HepG2 (cell line): ENCODE measurements around the gene PEX14. TPM values are rescaled to one million over a fixed set of nuclear protein-coding genes. Genes with fewer than 3 reads are reported as not detected.

Experiments
- HMGXB4 ChIP-seq, 2 experiments: sonication (generic) in 1 of 2; formaldehyde crosslinking in 1 of 2; IDR thresholded peaks; 2 replicates each; pipeline versions ENCODE4 v1.4.0 to v1.6.1; 2018 to 2020; ENCODE audit warnings: missing genetic modification reagents in 2 of 2, borderline replicate concordance in 1 of 2, low read depth in 1 of 2, mild to moderate bottlenecking in 1 of 2, missing biosample characterization in 1 of 2
- HNRNPH1 ChIP-seq: fragments of 200-400 bp; formaldehyde crosslinking; optimal IDR thresholded peaks from 2 replicates; pipeline ENCODE3; 2017; ENCODE audit warnings: mild to moderate bottlenecking, low read depth, low read length
- MXD4 ChIP-seq: IDR thresholded peaks from 2 replicates; pipeline ENCODE4 v1.6.1; 2016; ENCODE audit warnings: mild to moderate bottlenecking, missing biosample characterization, missing genetic modification reagents
- MYPOP ChIP-seq: sonication (generic); formaldehyde crosslinking; IDR thresholded peaks from 2 replicates; pipeline ENCODE4 v1.8.1; 2023; ENCODE audit warnings: mild to moderate bottlenecking, moderate library complexity, missing genetic modification reagents
- NFE2 ChIP-seq: sonication (generic); formaldehyde crosslinking; IDR thresholded peaks from 2 replicates; pipeline ENCODE4 v1.4.0; 2020; ENCODE audit warnings: missing genetic modification reagents
- PCBP1 ChIP-seq: fragments of 200-400 bp; formaldehyde crosslinking; IDR thresholded peaks from 2 replicates; pipeline ENCODE4 v1.6.1; 2017; ENCODE audit warnings: mild to moderate bottlenecking, low read depth, low read length, borderline replicate concordance
- PRDM10 ChIP-seq: sonication (generic); formaldehyde crosslinking; IDR thresholded peaks from 2 replicates; pipeline ENCODE4 v1.4.0; 2020; ENCODE audit warnings: low read depth, missing genetic modification reagents
- RARG ChIP-seq: sonication (generic); formaldehyde crosslinking; IDR thresholded peaks from 2 replicates; pipeline ENCODE4 v1.4.0; 2020; ENCODE audit warnings: low read depth, mild to moderate bottlenecking, missing genetic modification reagents
- RELA ChIP-seq: sonication (generic); formaldehyde crosslinking; IDR thresholded peaks from 2 replicates; pipeline ENCODE4 v1.4.0; 2020; ENCODE audit warnings: missing genetic modification reagents
- RFX1 ChIP-seq: fragments of 450-650 bp; IDR thresholded peaks from 2 replicates; pipeline ENCODE4 v1.6.1; 2017
- STAT5B ChIP-seq: sonication (generic); formaldehyde crosslinking; IDR thresholded peaks from 2 replicates; pipeline ENCODE4 v1.4.0; 2020; ENCODE audit warnings: missing genetic modification reagents
- WIZ ChIP-seq: sonication (generic); formaldehyde crosslinking; IDR thresholded peaks from 2 replicates; pipeline ENCODE4 v1.5.1; 2020; ENCODE audit warnings: mild to moderate bottlenecking, missing genetic modification reagents
- ZBTB4 ChIP-seq: sonication (generic); formaldehyde crosslinking; IDR thresholded peaks from 2 replicates; pipeline ENCODE4 v1.4.0; 2020; ENCODE audit warnings: missing genetic modification reagents, mild to moderate bottlenecking, borderline replicate concordance
- ZBTB42 ChIP-seq: sonication (generic); formaldehyde crosslinking; IDR thresholded peaks from 2 replicates; pipeline ENCODE4 v1.5.0; 2020; ENCODE audit warnings: mild to moderate bottlenecking, missing genetic modification reagents
- ZNF121 ChIP-seq: sonication (generic); formaldehyde crosslinking; IDR thresholded peaks from 2 replicates; pipeline ENCODE4 v1.5.0; 2020; ENCODE audit warnings: mild to moderate bottlenecking, missing genetic modification reagents
- ZNF17 ChIP-seq: sonication (generic); formaldehyde crosslinking; IDR thresholded peaks from 2 replicates; pipeline ENCODE4 v1.5.0; 2020; ENCODE audit warnings: mild to moderate bottlenecking, missing genetic modification reagents
- ZNF790 ChIP-seq: sonication (generic); formaldehyde crosslinking; IDR thresholded peaks from 2 replicates; pipeline ENCODE4 v1.8.0; 2022; ENCODE audit warnings: missing genetic modification reagents, mild to moderate bottlenecking, borderline replicate concordance
- ZSCAN21 ChIP-seq: sonication (generic); formaldehyde crosslinking; IDR thresholded peaks from 2 replicates; pipeline ENCODE4 v1.8.0; 2022; ENCODE audit warnings: mild to moderate bottlenecking, missing genetic modification reagents, moderate library complexity, borderline replicate concordance
- ZSCAN30 ChIP-seq: sonication (generic); formaldehyde crosslinking; IDR thresholded peaks from 2 replicates; pipeline ENCODE4 v1.5.0; 2020; ENCODE audit warnings: mild to moderate bottlenecking, missing genetic modification reagents
- polyA plus RNA-seq, 8 experiments: library from polyadenylated mRNA; depleted of rRNA in 3 of 8; stranded (reverse) in 7 of 8; unstranded in 1 of 8; fragments of >200 nt; fragmentation: Illumina TruSeq in 4 of 8; extraction: Trizol in 4 of 8; gene quantifications; 2 replicates each; pipeline versions ENCODE4 v1.2.1 to v1.2.3, GENCODE V29; 2011 to 2016; ENCODE audit warnings: low read depth in 4 of 8, missing spikeins in 1 of 8, mixed read lengths in 1 of 8; ENCODE audit not compliant: insufficient read depth in 1 of 8
- total RNA-seq, 5 experiments: library from RNA; depleted of rRNA; stranded (reverse); fragments of >200 nt; fragmentation: Illumina TruSeq; extraction: Trizol; gene quantifications; 2 replicates each; pipeline ENCODE4 v1.2.3, GENCODE V29; 2016; ENCODE audit warnings: low read depth in 1 of 5

Gene PEX14
- total and polyA plus RNA-seq, 2 of the 13 experiments (the other 11 are each of a cell fraction or from before 2014, with no cell fraction given), result 6.5 to 9.9 TPM

- peak; percentile 32 for TF ChIP-seq ZBTB4 (CRISPR knock-in tag)
- peak; percentile 90 for TF ChIP-seq HMGXB4 (CRISPR knock-in tag; IDR thresholded peaks at IDR 0.05; ENCODE audit: borderline replicate concordance in 1 of 2, low read depth in 1 of 2)
- TF ChIP-seq ZSCAN30 (CRISPR knock-in tag), result no peak
- TF ChIP-seq PCBP1, result no peak
- 0 out of 2 replicates have a peak, but pooled peaks have one; percentile 81 for TF ChIP-seq ZNF17 (CRISPR knock-in tag)
- no peak for TF ChIP-seq NFE2
- TF ChIP-seq HNRNPH1, result no peak
- peak; percentile 20; the same call in 1 of the 2 replicates for TF ChIP-seq ZNF790
- peak; percentile 68; the same call in 1 of the 2 replicates for TF ChIP-seq RELA (CRISPR knock-in tag)
- no peak for TF ChIP-seq PRDM10 (CRISPR knock-in tag)
- no peak; the same call in 1 of the 2 replicates for TF ChIP-seq ZNF121
- no peak for TF ChIP-seq STAT5B (CRISPR knock-in tag)
- peak; percentile 92; the same call in 1 of the 2 replicates for TF ChIP-seq MYPOP (CRISPR knock-in tag)
- no peak for TF ChIP-seq RARG
- peak; percentile 95 for TF ChIP-seq ZSCAN21 (CRISPR knock-in tag)
- TF ChIP-seq RFX1, result peak; percentile 88
- peak; percentile 85; the same call in 1 of the 2 replicates for TF ChIP-seq ZBTB42 (CRISPR knock-in tag)
- peak; percentile 90 for TF ChIP-seq MXD4
- no peak for TF ChIP-seq WIZ (CRISPR knock-in tag)
Observed at GRCh38 chr1:10430216-10431069, 44.3 kb upstream of the PEX14 start, which contains the start of gene CENPS (continued).
